ACC112 (cell line): ENCODE measurements around the gene CCDC154.
A peak's percentile ranks its signal among the peaks of the same experiment; 100 is the strongest.

Experiments used
- H2AFZ ChIP-seq: fragments of 200-600 bp; sonication (generic); one replicate; pipeline ENCODE4 v1.6.0; 2017; ENCODE audit warnings: antibody characterized with exemption, low read length; ENCODE audit not compliant: unreplicated experiment
- H3K27ac ChIP-seq: fragments of 200-600 bp; sonication (generic); 2 replicates; pipeline ENCODE4 v1.5.1; 2014; ENCODE audit warnings: low read depth, mild to moderate bottlenecking, antibody characterized with exemption, low read length, moderate library complexity
- H3K27me3 ChIP-seq: fragments of 200-600 bp; sonication (generic); 2 replicates; pipeline ENCODE4 v1.6.1; 2014; ENCODE audit warnings: mild to moderate bottlenecking, antibody characterized with exemption, low read length, moderate library complexity, mixed read lengths; ENCODE audit not compliant: insufficient read depth
- H3K36me3 ChIP-seq: fragments of 200-600 bp; sonication (generic); 2 replicates; pipeline ENCODE4 v1.6.1; 2016; ENCODE audit warnings: mild to moderate bottlenecking, antibody characterized with exemption, low read length, moderate library complexity, mixed read lengths; ENCODE audit not compliant: insufficient read depth
- H3K4me1 ChIP-seq: fragments of 200-600 bp; sonication (generic); one replicate; pipeline ENCODE4 v1.6.1; 2016; ENCODE audit warnings: low read length, mixed read lengths; ENCODE audit not compliant: insufficient read depth, unreplicated experiment, control insufficient read depth
- H3K4me3 ChIP-seq: fragments of 200-600 bp; sonication (generic); 2 replicates; pipeline ENCODE4 v1.5.1; 2014; ENCODE audit warnings: mild to moderate bottlenecking, low read depth, low read length
- H3K79me2 ChIP-seq: fragments of 200-600 bp; sonication (generic); one replicate; pipeline ENCODE4 v1.6.0; 2016; ENCODE audit warnings: low read length; ENCODE audit not compliant: control insufficient read depth, unreplicated experiment, insufficient read depth

CCDC154 gene

GRCh38 chr16:1443980-1444729 lies at the start of gene CCDC154:
CCDC154 (minus strand) TSS chr16:1444556; CDS start chr16:1444322, 234 bp downstream.
- Histone ChIP-seq H3K27ac (no peak within 1 kb of the TSS), H3K4me3 (no peak within 1 kb of the TSS), H3K27me3 (no peaks in the 10 kb centered on the region), H3K79me2 (no peaks in the 10 kb centered on the region), H3K36me3 (peaks cover 3% of the 10 kb centered on the region; the same call in 1 of the 2 replicates), H2AFZ (no peak within 1 kb of the TSS), H3K4me1 (no peaks in the 10 kb centered on the region)

- Histone ChIP-seq H3K27me3 (no peaks in the 10 kb centered on the region), H3K27ac (peak overlapping the region; percentile 86; the same call in 1 of the 2 replicates), H3K79me2 (peaks cover 21% of the 10 kb centered on the region), H3K4me1 (peaks cover 10% of the 10 kb centered on the region), H3K4me3 (peak overlapping the region; percentile 100), H2AFZ (peak overlapping the region; percentile 75), H3K36me3 (no peaks in the 10 kb centered on the region; the same call in 1 of the 2 replicates)
Observed at GRCh38 chr16:1493746-1494094, 49.4 kb upstream of the CCDC154 start.

GRCh38 chr16:1492923-1493745 lies 48.8 kb upstream of the CCDC154 start, which contains the start of gene TELO2:
TELO2 (plus strand) TSS chr16:1493360; CDS start chr16:1494282, 922 bp downstream.
- Histone ChIP-seq H3K36me3 (no peaks in the 10 kb centered on the region; the same call in 1 of the 2 replicates), H2AFZ (peak within 1 kb of the TSS; percentile 84), H3K4me3 (peak within 1 kb of the TSS; percentile 100), H3K79me2 (peaks cover 21% of the 10 kb centered on the region), H3K27me3 (no peaks in the 10 kb centered on the region), H3K4me1 (peaks cover 10% of the 10 kb centered on the region), H3K27ac (peak within 1 kb of the TSS; percentile 86)

GRCh38 chr16:1492082-1492922 lies 47.9 kb upstream of the CCDC154 start:
- Histone ChIP-seq H2AFZ (peak overlapping the region; percentile 84), H3K79me2 (peaks cover 21% of the 10 kb centered on the region), H3K4me3 (peak overlapping the region; percentile 100), H3K36me3 (no peaks in the 10 kb centered on the region; the same call in 1 of the 2 replicates), H3K27ac (peak overlapping the region; percentile 86; the same call in 1 of the 2 replicates), H3K27me3 (no peaks in the 10 kb centered on the region), H3K4me1 (peaks cover 10% of the 10 kb centered on the region)

- peaks cover 21% of the 10 kb centered on the region for H3K79me2 ChIP-seq
- no peaks in the 10 kb centered on the region; the same call in 1 of the 2 replicates for H3K36me3 ChIP-seq
- H3K4me3 ChIP-seq, result no peak overlapping the region
- no peak overlapping the region for H2AFZ ChIP-seq
- H3K4me1 ChIP-seq, result peaks cover 10% of the 10 kb centered on the region
- H3K27ac ChIP-seq, result no peak overlapping the region
- no peaks in the 10 kb centered on the region for H3K27me3 ChIP-seq
Observed at GRCh38 chr16:1491327-1491726, 47.0 kb upstream of the CCDC154 start.

- Histone ChIP-seq H3K36me3 (no peaks in the 10 kb centered on the region), H3K4me1 (peaks cover 3% of the 10 kb centered on the region), H3K27me3 (no peaks in the 10 kb centered on the region), H3K4me3 (no peak overlapping the region), H3K79me2 (peaks cover 5% of the 10 kb centered on the region), H2AFZ (no peak overlapping the region), H3K27ac (no peak overlapping the region)
Observed at GRCh38 chr16:1489077-1489476, 44.7 kb upstream of the CCDC154 start.

- no peaks in the 10 kb centered on the region for H3K27me3 ChIP-seq
- peaks cover 3% of the 10 kb centered on the region for H3K4me1 ChIP-seq
- H3K4me3 ChIP-seq, result no peak within 1 kb of the TSS
- H3K27ac ChIP-seq, result no peak within 1 kb of the TSS
- no peak within 1 kb of the TSS for H2AFZ ChIP-seq
- no peaks in the 10 kb centered on the region for H3K36me3 ChIP-seq
- peaks cover under 1% of the 10 kb centered on the region for H3K79me2 ChIP-seq
Observed at GRCh38 chr16:1488619-1489018, 44.3 kb upstream of the CCDC154 start, which contains the start of gene PTX4. PTX4 (minus strand) TSS chr16:1488944; CDS start chr16:1488909, 35 bp downstream.

- H3K27ac ChIP-seq, result no peak overlapping the region
- no peaks in the 10 kb centered on the region for H3K79me2 ChIP-seq
- no peaks in the 10 kb centered on the region for H3K36me3 ChIP-seq
- peaks cover 3% of the 10 kb centered on the region for H3K4me1 ChIP-seq
- H3K27me3 ChIP-seq, result no peaks in the 10 kb centered on the region
- no peak overlapping the region for H2AFZ ChIP-seq
- H3K4me3 ChIP-seq, result no peak overlapping the region
Observed at GRCh38 chr16:1488054-1488601, 43.8 kb upstream of the CCDC154 start.

- Histone ChIP-seq H3K27me3 (no peaks in the 10 kb centered on the region), H3K27ac (no peak overlapping the region), H2AFZ (no peak overlapping the region), H3K79me2 (no peaks in the 10 kb centered on the region), H3K36me3 (no peaks in the 10 kb centered on the region), H3K4me3 (no peak overlapping the region), H3K4me1 (peaks cover under 1% of the 10 kb centered on the region)
Observed at GRCh38 chr16:1487395-1488053, 43.2 kb upstream of the CCDC154 start.
